ENCODE measurements around the gene CFHR4. TPM values are rescaled to one million over a fixed set of nuclear protein-coding genes. Genes with fewer than 3 reads are reported as not detected.
A peak's percentile ranks its signal among the peaks of the same experiment; 100 is the strongest.

Gene CFHR4
- total RNA-seq, 1 experiment from 2014 or later: not detected

DNA sequence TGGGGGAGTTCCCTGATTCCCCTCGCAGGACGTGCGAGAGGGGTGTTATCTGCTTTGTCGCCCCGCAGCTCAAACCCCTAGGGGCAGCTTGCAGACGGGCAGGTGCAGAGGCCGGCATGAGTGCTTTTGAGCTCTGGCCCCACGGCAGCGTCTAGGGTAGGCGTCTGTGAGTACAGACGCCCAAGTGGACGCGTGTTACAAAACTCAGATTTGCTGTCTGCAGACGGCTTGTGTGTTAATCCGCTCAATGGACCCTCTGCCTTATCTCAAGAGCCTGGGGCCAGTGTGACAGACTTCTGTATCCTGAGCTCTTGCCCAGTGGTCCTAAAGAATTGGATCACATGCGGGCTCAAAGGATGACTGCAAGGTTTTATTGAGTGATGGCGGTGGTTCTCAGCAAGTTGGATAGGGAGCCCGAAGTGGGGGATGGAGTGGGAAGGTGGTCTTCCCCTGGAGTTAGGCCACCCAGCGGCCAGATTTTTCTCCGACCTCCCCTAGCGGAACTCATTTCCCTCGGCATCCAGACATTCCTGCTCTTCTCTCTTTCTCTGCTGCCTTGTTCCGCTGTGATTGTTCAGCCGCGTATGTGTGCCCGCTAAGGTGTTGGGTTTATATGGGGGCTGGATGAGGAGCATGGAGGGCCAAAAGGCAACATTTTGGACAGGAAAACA lies 9.4 kb downstream of the CFHR4 start:
- H3K4me3 Mint-ChIP-seq: peak overlapping the region in 1 of 2 experiments; percentile 38; a peak in 2 of 5 replicates
- Histone ChIP-seq H4K91ac (ENCODE audit: insufficient read length, low read depth, low read length) (no peak overlapping the region), H3K14ac (ENCODE audit: insufficient read depth, low read length) (no peak overlapping the region), H3K4me1 (ENCODE audit: insufficient read depth, low read length) (no peaks in the 10 kb centered on the region), H4K8ac (replicated peaks; ENCODE audit: insufficient read length, low read depth, low read length) (no peak overlapping the region), H3K56ac (ENCODE audit: insufficient read length, low read depth, low read length) (no peak overlapping the region), H2AK5ac (ENCODE audit: insufficient read length, low read length) (no peak overlapping the region), H3K27ac (ENCODE audit: insufficient read length, low read depth, low read length) (no peak overlapping the region), H3K9ac (ENCODE audit: extremely low read depth, insufficient read length, low read length) (no peak overlapping the region), H3K79me2 (ENCODE audit: insufficient read depth, low read length) (no peaks in the 10 kb centered on the region), H3K18ac (ENCODE audit: insufficient read length, low read depth, low read length) (no peak overlapping the region), H3K23me2 (ENCODE audit: insufficient read length, low read depth, low read length, poor library complexity, severe bottlenecking) (no peaks in the 10 kb centered on the region), H3K9me3 (ENCODE audit: control insufficient read depth, low read depth, low read length) (no peaks in the 10 kb centered on the region), H2BK12ac (ENCODE audit: insufficient read length, low read depth, low read length) (no peak overlapping the region), H2BK15ac (ENCODE audit: low read depth, low read length) (no peak overlapping the region), H2BK5ac (ENCODE audit: insufficient read length, low read length) (no peak overlapping the region), H2BK20ac (ENCODE audit: low read depth, low read length, poor library complexity, severe bottlenecking) (no peak overlapping the region), H2BK120ac (ENCODE audit: low read depth, low read length, poor library complexity, severe bottlenecking) (no peak overlapping the region), H3K4ac (ENCODE audit: low read depth, low read length) (no peak overlapping the region), H3K79me1 (ENCODE audit: insufficient read depth, low read depth, low read length, poor library complexity, severe bottlenecking) (no peaks in the 10 kb centered on the region), H3K4me2 (ENCODE audit: insufficient read depth, insufficient read length, low read length) (no peak overlapping the region), H3K23ac (ENCODE audit: insufficient read length, low read depth, low read length) (no peak overlapping the region), H4K20me1 (ENCODE audit: control insufficient read depth, insufficient read depth, insufficient read length) (no peaks in the 10 kb centered on the region), H3T11ph (ENCODE audit: low read length) (no peak overlapping the region), H3K27me3 (ENCODE audit: insufficient read depth, low read length) (no peaks in the 10 kb centered on the region), H4K5ac (ENCODE audit: insufficient read length, low read depth, low read length) (no peak overlapping the region), H2AFZ (ENCODE audit: low read length) (no peak overlapping the region)
- no peak overlapping the region for H3K27ac Mint-ChIP-seq
- no peaks in the 10 kb centered on the region for H3K27me3 Mint-ChIP-seq (ENCODE audit: low read depth)
- no peaks in the 10 kb centered on the region for H3K9me3 Mint-ChIP-seq
- no CpG with 5 or more reads among the region's 26 CpGs for WGBS (ENCODE audit: extremely low coverage, insufficient read length, low lambda C conversion rate)
- peak; percentile 50 for DNase-seq
- 0 out of 3 replicates have a peak, but pooled peaks have one; percentile 11 for TF ChIP-seq CTCF (conservative IDR thresholded peaks at IDR 0.05)
- peaks cover 0 to 2% of the 10 kb centered on the region in 2 experiments; a peak in 1 of 4 replicates for H3K4me1 Mint-ChIP-seq
- no peaks in the 10 kb centered on the region for H3K36me3 Mint-ChIP-seq (ENCODE audit: insufficient read depth in 1 of 3, low read depth in 3 of 3)
